ENCODE data around the gene PVALEF.

PVALEF gene

GRCh38 chr17:81204578-81204977 lies 39.3 kb downstream of the PVALEF start:
- no peak overlapping the region for H3K4me3 ChIP-seq (ENCODE audit: low read length in 2 of 2)

DNA sequence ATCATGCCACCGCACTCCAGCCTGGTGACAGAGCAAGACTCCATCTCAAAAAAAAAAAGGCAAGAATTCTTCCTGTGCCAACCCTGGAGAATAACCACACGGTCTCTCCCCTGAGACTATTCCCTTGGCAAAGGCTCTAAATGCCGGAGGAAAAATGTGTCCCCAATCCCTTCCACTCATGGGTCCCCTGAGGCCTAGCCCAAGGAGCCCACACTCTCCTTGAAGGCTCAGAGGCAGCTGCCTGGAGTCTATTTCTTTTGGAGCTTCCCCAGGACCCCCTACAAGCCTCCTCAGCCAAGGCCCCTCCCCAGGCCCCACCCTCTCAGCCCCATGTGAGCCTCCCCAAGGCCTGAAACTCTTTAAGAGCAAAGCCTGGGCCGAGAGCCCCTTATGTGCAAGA lies 40.9 kb downstream of the PVALEF start:
- H3K36me3 ChIP-seq (ENCODE audit: control insufficient read depth in 2 of 2, insufficient read depth in 2 of 2, low read length in 2 of 2): peaks cover 0 to 2% of the 10 kb centered on the region in 2 donors
- H3K27me3 ChIP-seq (ENCODE audit: control insufficient read depth in 2 of 2, insufficient read depth in 2 of 2, low read length in 2 of 2): no peaks in the 10 kb centered on the region
- no peak overlapping the region for H3K4me3 ChIP-seq (ENCODE audit: low read length in 2 of 2)
- no peaks in the 10 kb centered on the region for H3K4me1 ChIP-seq (ENCODE audit: control insufficient read depth in 2 of 2, insufficient read depth in 2 of 2, low read length in 2 of 2)
- no peaks in the 10 kb centered on the region for H3K9me3 ChIP-seq (ENCODE audit: control insufficient read depth in 2 of 2, low read length in 2 of 2)
- H3K9ac ChIP-seq (ENCODE audit: low read depth in 1 of 2, low read length in 2 of 2): no peak overlapping the region
- H3K27ac ChIP-seq (ENCODE audit: low read depth in 2 of 2, low read length in 2 of 2): no peak overlapping the region

More at GRCh38 chr17:81204578-81204977, 39.3 kb downstream of the PVALEF start:
- Histone ChIP-seq H3K27me3 (ENCODE audit: control insufficient read depth in 2 of 2, insufficient read depth in 2 of 2, low read length in 2 of 2) (no peaks in the 10 kb centered on the region), H3K4me1 (ENCODE audit: control insufficient read depth in 2 of 2, insufficient read depth in 2 of 2, low read length in 2 of 2) (peaks cover 0 to 2% of the 10 kb centered on the region in 2 donors), H3K27ac (ENCODE audit: low read depth in 2 of 2, low read length in 2 of 2) (no peak overlapping the region), H3K36me3 (ENCODE audit: control insufficient read depth in 2 of 2, insufficient read depth in 2 of 2, low read length in 2 of 2) (peaks cover 0 to 2% of the 10 kb centered on the region in 2 donors), H3K9ac (ENCODE audit: low read depth in 1 of 2, low read length in 2 of 2) (no peak overlapping the region), H3K9me3 (ENCODE audit: control insufficient read depth in 2 of 2, low read length in 2 of 2) (no peaks in the 10 kb centered on the region)

DNA sequence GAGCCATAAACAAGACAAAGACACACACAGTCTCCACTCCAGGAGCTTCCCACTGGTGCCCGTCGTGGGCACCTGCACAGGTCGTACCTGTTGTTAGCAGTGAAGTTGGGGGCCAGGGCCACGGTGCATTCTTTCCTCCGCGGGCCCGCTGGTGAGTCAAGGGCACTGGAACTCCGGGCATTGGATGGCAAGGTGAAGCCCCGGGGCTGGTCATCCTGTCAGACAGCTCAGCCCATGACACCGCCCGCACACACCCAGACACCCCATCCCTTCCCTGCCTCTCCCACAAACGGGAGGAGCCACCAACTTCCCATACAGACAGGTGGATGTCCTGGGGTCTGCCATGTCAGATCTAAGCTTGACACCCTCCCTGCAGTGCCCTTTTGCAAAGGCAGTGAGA lies 41.4 kb downstream of the PVALEF start:
- Histone ChIP-seq H3K9ac (ENCODE audit: low read depth in 1 of 2, low read length in 2 of 2) (no peak overlapping the region), H3K4me3 (ENCODE audit: low read length in 2 of 2) (no peak overlapping the region)

GRCh38 chr17:81207610-81208581 lies 42.6 kb downstream of the PVALEF start:
- Histone ChIP-seq H3K9me3 (ENCODE audit: control insufficient read depth in 2 of 2, low read length in 2 of 2) (no peaks in the 10 kb centered on the region), H3K27me3 (ENCODE audit: control insufficient read depth in 2 of 2, insufficient read depth in 2 of 2, low read length in 2 of 2) (no peaks in the 10 kb centered on the region), H3K4me3 (ENCODE audit: low read length in 2 of 2) (no peak overlapping the region), H3K27ac (ENCODE audit: low read depth in 2 of 2, low read length in 2 of 2) (no peak overlapping the region), H3K4me1 (ENCODE audit: control insufficient read depth in 2 of 2, insufficient read depth in 2 of 2, low read length in 2 of 2) (no peaks in the 10 kb centered on the region), H3K9ac (ENCODE audit: low read depth in 1 of 2, low read length in 2 of 2) (peak overlapping the region in 1 of 2 donors; percentile 14), H3K36me3 (ENCODE audit: control insufficient read depth in 2 of 2, insufficient read depth in 2 of 2, low read length in 2 of 2) (peaks cover 0 to 2% of the 10 kb centered on the region in 2 donors)

More for the DNA sequence above, 41.4 kb downstream of the PVALEF start:
- Histone ChIP-seq H3K9me3 (ENCODE audit: control insufficient read depth in 2 of 2, low read length in 2 of 2) (no peaks in the 10 kb centered on the region), H3K27me3 (ENCODE audit: control insufficient read depth in 2 of 2, insufficient read depth in 2 of 2, low read length in 2 of 2) (no peaks in the 10 kb centered on the region), H3K4me1 (ENCODE audit: control insufficient read depth in 2 of 2, insufficient read depth in 2 of 2, low read length in 2 of 2) (no peaks in the 10 kb centered on the region), H3K36me3 (ENCODE audit: control insufficient read depth in 2 of 2, insufficient read depth in 2 of 2, low read length in 2 of 2) (peaks cover 0 to 2% of the 10 kb centered on the region in 2 donors), H3K27ac (ENCODE audit: low read depth in 2 of 2, low read length in 2 of 2) (no peak overlapping the region)

DNA sequence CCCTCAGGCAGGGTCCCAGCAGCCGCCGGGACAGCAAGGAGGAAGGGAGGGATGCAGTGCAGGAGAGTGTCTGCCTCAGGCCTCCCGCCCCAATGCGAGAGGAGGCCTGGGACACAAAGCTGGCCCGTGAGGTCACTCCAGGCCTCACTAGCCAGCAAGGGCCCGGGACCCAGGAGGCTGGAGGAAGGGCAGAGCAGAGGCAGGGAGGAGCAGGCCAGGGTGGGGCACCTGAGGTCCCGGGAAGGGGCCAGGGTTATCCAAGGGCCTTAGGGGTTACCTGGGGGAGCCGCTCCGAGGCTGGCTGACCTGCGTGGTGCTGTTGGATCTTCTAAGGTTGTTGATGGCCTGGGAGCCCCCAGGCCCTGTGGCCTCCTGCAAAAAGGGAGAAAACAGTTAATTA lies 43.3 kb downstream of the PVALEF start:
- Histone ChIP-seq H3K4me3 (ENCODE audit: low read length in 2 of 2) (no peak overlapping the region), H3K27me3 (ENCODE audit: control insufficient read depth in 2 of 2, insufficient read depth in 2 of 2, low read length in 2 of 2) (no peaks in the 10 kb centered on the region), H3K4me1 (ENCODE audit: control insufficient read depth in 2 of 2, insufficient read depth in 2 of 2, low read length in 2 of 2) (no peaks in the 10 kb centered on the region), H3K36me3 (ENCODE audit: control insufficient read depth in 2 of 2, insufficient read depth in 2 of 2, low read length in 2 of 2) (peaks cover 0 to 2% of the 10 kb centered on the region in 2 donors), H3K27ac (ENCODE audit: low read depth in 2 of 2, low read length in 2 of 2) (no peak overlapping the region), H3K9ac (ENCODE audit: low read depth in 1 of 2, low read length in 2 of 2) (no peak overlapping the region), H3K9me3 (ENCODE audit: control insufficient read depth in 2 of 2, low read length in 2 of 2) (no peaks in the 10 kb centered on the region)

DNA sequence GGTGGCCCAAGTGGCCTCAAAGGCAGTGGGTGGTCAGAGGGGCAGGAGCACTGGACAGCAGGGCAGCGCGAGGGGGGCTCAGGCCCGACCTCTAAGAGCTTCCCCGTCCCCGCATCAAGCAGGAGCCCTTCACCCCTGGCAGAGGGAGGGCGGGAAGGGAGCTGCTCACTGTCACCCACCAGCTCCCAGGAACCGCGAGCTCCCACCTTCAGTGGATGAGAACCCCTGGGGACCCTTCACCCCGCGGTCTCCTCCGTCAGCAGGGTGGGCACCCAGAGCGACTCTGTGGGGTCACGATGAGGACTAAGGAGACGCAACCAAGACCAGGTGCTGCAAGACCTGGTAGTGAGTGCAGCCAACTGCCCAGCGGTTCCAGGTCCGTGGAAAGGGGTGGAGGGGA lies 43.8 kb downstream of the PVALEF start:
- Histone ChIP-seq H3K9ac (ENCODE audit: low read depth in 1 of 2, low read length in 2 of 2) (no peak overlapping the region), H3K36me3 (ENCODE audit: control insufficient read depth in 2 of 2, insufficient read depth in 2 of 2, low read length in 2 of 2) (no peaks in the 10 kb centered on the region), H3K27ac (ENCODE audit: low read depth in 2 of 2, low read length in 2 of 2) (no peak overlapping the region), H3K4me1 (ENCODE audit: control insufficient read depth in 2 of 2, insufficient read depth in 2 of 2, low read length in 2 of 2) (no peaks in the 10 kb centered on the region), H3K4me3 (ENCODE audit: low read length in 2 of 2) (no peak overlapping the region), H3K9me3 (ENCODE audit: control insufficient read depth in 2 of 2, low read length in 2 of 2) (no peaks in the 10 kb centered on the region), H3K27me3 (ENCODE audit: control insufficient read depth in 2 of 2, insufficient read depth in 2 of 2, low read length in 2 of 2) (no peaks in the 10 kb centered on the region)

- Histone ChIP-seq H3K27ac (ENCODE audit: low read depth in 2 of 2, low read length in 2 of 2) (no peak overlapping the region), H3K27me3 (ENCODE audit: control insufficient read depth in 2 of 2, insufficient read depth in 2 of 2, low read length in 2 of 2) (no peaks in the 10 kb centered on the region), H3K4me3 (ENCODE audit: low read length in 2 of 2) (no peak overlapping the region), H3K9ac (ENCODE audit: low read depth in 1 of 2, low read length in 2 of 2) (no peak overlapping the region), H3K9me3 (ENCODE audit: control insufficient read depth in 2 of 2, low read length in 2 of 2) (no peaks in the 10 kb centered on the region), H3K4me1 (ENCODE audit: control insufficient read depth in 2 of 2, insufficient read depth in 2 of 2, low read length in 2 of 2) (no peaks in the 10 kb centered on the region), H3K36me3 (ENCODE audit: control insufficient read depth in 2 of 2, insufficient read depth in 2 of 2, low read length in 2 of 2) (no peaks in the 10 kb centered on the region)
Observed at GRCh38 chr17:81210466-81210865, 45.2 kb downstream of the PVALEF start.

DNA sequence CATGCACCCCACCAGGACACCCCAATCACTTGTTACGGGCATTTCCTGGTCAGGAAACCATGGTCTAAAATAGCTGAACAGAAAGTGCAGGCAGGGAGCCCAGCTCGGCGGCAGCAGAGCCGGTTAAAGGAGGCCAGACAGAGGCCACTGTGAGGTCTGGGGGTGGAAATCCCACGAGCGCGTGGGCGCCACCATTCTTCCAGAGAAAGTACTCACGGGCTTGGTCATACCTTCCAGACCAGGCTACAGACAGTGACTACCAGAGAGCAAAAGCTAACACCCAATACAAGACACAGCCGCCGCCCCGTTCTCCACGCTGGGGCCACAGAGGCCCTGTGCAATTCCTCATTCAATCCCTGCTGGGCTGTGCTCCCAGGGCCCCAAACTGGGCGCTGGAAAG lies 45.6 kb downstream of the PVALEF start:
- no peak overlapping the region for H3K4me3 ChIP-seq (ENCODE audit: low read length in 2 of 2)
- no peak overlapping the region for H3K9ac ChIP-seq (ENCODE audit: low read depth in 1 of 2, low read length in 2 of 2)
- H3K27ac ChIP-seq (ENCODE audit: low read depth in 2 of 2, low read length in 2 of 2): no peak overlapping the region
- H3K4me1 ChIP-seq (ENCODE audit: control insufficient read depth in 2 of 2, insufficient read depth in 2 of 2, low read length in 2 of 2): no peaks in the 10 kb centered on the region
- no peaks in the 10 kb centered on the region for H3K36me3 ChIP-seq (ENCODE audit: control insufficient read depth in 2 of 2, insufficient read depth in 2 of 2, low read length in 2 of 2)
- no peaks in the 10 kb centered on the region for H3K9me3 ChIP-seq (ENCODE audit: control insufficient read depth in 2 of 2, low read length in 2 of 2)
- H3K27me3 ChIP-seq (ENCODE audit: control insufficient read depth in 2 of 2, insufficient read depth in 2 of 2, low read length in 2 of 2): no peaks in the 10 kb centered on the region

DNA sequence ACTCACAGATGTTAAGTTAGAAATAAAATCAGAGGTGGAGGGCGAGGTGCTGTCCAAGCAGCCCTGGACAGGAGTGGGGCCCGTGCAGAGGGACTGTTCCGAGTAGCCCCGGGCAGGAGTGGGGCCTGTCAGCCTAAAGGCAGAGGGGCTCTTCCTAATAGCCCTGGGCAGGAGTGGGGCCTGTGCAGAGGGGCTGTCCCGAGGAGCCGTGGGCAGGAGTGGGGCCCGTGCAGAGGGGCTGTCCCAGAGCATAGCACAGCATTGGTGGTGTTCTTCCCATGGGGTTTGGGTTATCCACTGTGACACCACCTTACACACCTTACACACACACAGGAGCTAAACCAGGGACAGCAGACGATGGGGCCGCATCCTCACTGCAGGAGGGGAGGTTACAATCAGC lies 47.1 kb downstream of the PVALEF start:
- Histone ChIP-seq H3K9ac (ENCODE audit: low read depth in 1 of 2, low read length in 2 of 2) (no peak overlapping the region), H3K36me3 (ENCODE audit: control insufficient read depth in 2 of 2, insufficient read depth in 2 of 2, low read length in 2 of 2) (no peaks in the 10 kb centered on the region), H3K4me3 (ENCODE audit: low read length in 2 of 2) (no peak overlapping the region), H3K27me3 (ENCODE audit: control insufficient read depth in 2 of 2, insufficient read depth in 2 of 2, low read length in 2 of 2) (no peaks in the 10 kb centered on the region), H3K4me1 (ENCODE audit: control insufficient read depth in 2 of 2, insufficient read depth in 2 of 2, low read length in 2 of 2) (no peaks in the 10 kb centered on the region), H3K9me3 (ENCODE audit: control insufficient read depth in 2 of 2, low read length in 2 of 2) (no peaks in the 10 kb centered on the region), H3K27ac (ENCODE audit: low read depth in 2 of 2, low read length in 2 of 2) (no peak overlapping the region)

- no peaks in the 10 kb centered on the region for H3K9me3 ChIP-seq (ENCODE audit: control insufficient read depth in 2 of 2, low read length in 2 of 2)
- no peak overlapping the region for H3K27ac ChIP-seq (ENCODE audit: low read depth in 2 of 2, low read length in 2 of 2)
- H3K9ac ChIP-seq (ENCODE audit: low read depth in 1 of 2, low read length in 2 of 2): no peak overlapping the region
- no peaks in the 10 kb centered on the region for H3K36me3 ChIP-seq (ENCODE audit: control insufficient read depth in 2 of 2, insufficient read depth in 2 of 2, low read length in 2 of 2)
- H3K4me1 ChIP-seq (ENCODE audit: control insufficient read depth in 2 of 2, insufficient read depth in 2 of 2, low read length in 2 of 2): no peaks in the 10 kb centered on the region
- no peaks in the 10 kb centered on the region for H3K27me3 ChIP-seq (ENCODE audit: control insufficient read depth in 2 of 2, insufficient read depth in 2 of 2, low read length in 2 of 2)
- no peak overlapping the region for H3K4me3 ChIP-seq (ENCODE audit: low read length in 2 of 2)
Observed at GRCh38 chr17:81213978-81214377, 48.7 kb downstream of the PVALEF start.
